SK-N-SH (cell line): ENCODE measurements around the gene PABPC1L. TPM values are rescaled to one million over a fixed set of nuclear protein-coding genes. Genes with fewer than 3 reads are reported as not detected.
A peak's percentile ranks its signal among the peaks of the same experiment; 100 is the strongest.

Experiments
- CTCF ChIA-PET: fragments of 300-600, 350-600 bp; formaldehyde crosslinking; extraction: SDS; loops from one replicate; lab custom pipeline; 2021; lab: Yijun Ruan, JAX
- POLR2A ChIA-PET: fragments of 350-600 bp; sonication (Branson Sonifier 250); formaldehyde crosslinking; extraction: SDS; loops from one replicate; lab custom pipeline; 2020; ENCODE audit warnings: antibody characterized with exemption, inconsistent platforms; lab: Yijun Ruan, JAX
- DNase-seq: peaks from one replicate; pipeline ENCODE4 v3.0.0; 2012
- H2AFZ ChIP-seq: fragments of 200-600 bp; sonication (generic); 2 replicates; pipeline ENCODE4 v1.8.1; 2016; ENCODE audit warnings: antibody characterized with exemption, mild to moderate bottlenecking, low read depth
- H3F3A ChIP-seq: fragments of 200-600 bp; sonication (generic); replicated peaks from 2 replicates; pipeline ENCODE3; 2016; ENCODE audit warnings: antibody characterized with exemption, mild to moderate bottlenecking; ENCODE audit not compliant: insufficient read depth
- H3K27ac ChIP-seq, 2 experiments: fragments of 200-500 bp in 1 of 2; fragments of 200-600 bp in 1 of 2; sonication (Bioruptor generic) in 1 of 2; sonication (generic), shearing (Covaris generic) in 1 of 2; 2 replicates each; pipeline versions ENCODE4 v1.5.1 to v1.6.1; 2014 to 2016; ENCODE audit warnings: low read depth in 2 of 2, inconsistent platforms in 1 of 2, low read length in 1 of 2, mild to moderate bottlenecking in 1 of 2, mixed read lengths in 1 of 2
- H3K27me3 ChIP-seq: fragments of 200-600 bp; sonication (generic), shearing (Covaris generic); 2 replicates; pipeline ENCODE4 v1.6.1; 2016; ENCODE audit warnings: mixed run types; ENCODE audit not compliant: insufficient read depth
- H3K36me3 ChIP-seq, 2 experiments: fragments of 200-500 bp in 1 of 2; fragments of 200-600 bp in 1 of 2; sonication (Bioruptor generic) in 1 of 2; sonication (generic) in 1 of 2; replicated peaks in 1 of 2; 2 replicates each; pipeline versions ENCODE3 to v1.5.1; 2014 to 2016; ENCODE audit warnings: low read length in 1 of 2, mild to moderate bottlenecking in 1 of 2; ENCODE audit not compliant: insufficient read depth in 2 of 2, control insufficient read depth in 1 of 2
- H3K4me1 ChIP-seq, 2 experiments: fragments of 200-500 bp in 1 of 2; fragments of 200-600 bp in 1 of 2; sonication (Bioruptor generic) in 1 of 2; sonication (generic), shearing (Covaris generic) in 1 of 2; 2 replicates each; pipeline versions ENCODE4 v1.5.1 to v1.6.1; 2014 to 2016; ENCODE audit warnings: low read depth in 1 of 2, low read length in 1 of 2, mixed run types in 1 of 2; ENCODE audit not compliant: insufficient read depth in 2 of 2, control insufficient read depth in 1 of 2
- H3K4me2 ChIP-seq: fragments of 200-600 bp; sonication (generic), shearing (Covaris generic); 2 replicates; pipeline ENCODE4 v1.6.1; 2017; ENCODE audit warnings: mixed run types
- H3K4me3 ChIP-seq, 2 experiments: fragments of 200-500 bp in 1 of 2; fragments of 200-600 bp in 1 of 2; sonication (Bioruptor generic) in 1 of 2; sonication (generic), shearing (Covaris generic) in 1 of 2; 2 replicates each; pipeline versions ENCODE4 v1.5.1 to v1.8.1; 2014 to 2016; ENCODE audit warnings: low read depth in 2 of 2, inconsistent platforms in 1 of 2, low read length in 1 of 2, mild to moderate bottlenecking in 1 of 2, mixed read lengths in 1 of 2, moderate library complexity in 1 of 2
- H3K79me2 ChIP-seq: fragments of 200-600 bp; sonication (generic); 2 replicates; pipeline ENCODE4 v1.8.1; 2017; ENCODE audit warnings: mild to moderate bottlenecking; ENCODE audit not compliant: insufficient read depth
- H3K9ac ChIP-seq: fragments of 200-600 bp; sonication (generic); 2 replicates; pipeline ENCODE4 v1.6.1; 2017; ENCODE audit warnings: mixed run types
- H3K9me2 ChIP-seq: fragments of 200-600 bp; sonication (generic); 2 replicates; pipeline ENCODE4 v1.6.1; 2017; ENCODE audit warnings: mixed run types
- H3K9me3 ChIP-seq: fragments of 200-600 bp; sonication (generic); 2 replicates; pipeline ENCODE4 v1.6.1; 2017; ENCODE audit warnings: mixed run types, mild to moderate bottlenecking, moderate library complexity
- H4K20me1 ChIP-seq: fragments of 200-600 bp; sonication (generic); 2 replicates; pipeline ENCODE4 v1.6.1; 2017; ENCODE audit warnings: mild to moderate bottlenecking, mixed run types; ENCODE audit not compliant: insufficient read depth
- FOSL2 ChIP-seq: IDR thresholded peaks from 2 replicates; pipeline ENCODE4 v1.4.0; 2012; ENCODE audit warnings: low read depth, mild to moderate bottlenecking, moderate library complexity, borderline replicate concordance
- GABPA ChIP-seq: IDR thresholded peaks from 2 replicates; pipeline ENCODE4 v1.4.0; 2012; ENCODE audit warnings: low read depth, mild to moderate bottlenecking
- GATA2 ChIP-seq: sonication (generic); formaldehyde crosslinking; IDR thresholded peaks from 2 replicates; pipeline ENCODE4 v1.5.0; 2020; ENCODE audit warnings: mild to moderate bottlenecking, missing genetic modification reagents
- JUND ChIP-seq: IDR thresholded peaks from 2 replicates; pipeline ENCODE4 v1.4.0; 2012
- MXI1 ChIP-seq: IDR thresholded peaks from 2 replicates; pipeline ENCODE4 v1.6.1; 2012; ENCODE audit warnings: mild to moderate bottlenecking, low read depth, low read length, improper control_type of control experiment
- SIN3A ChIP-seq: IDR thresholded peaks from 2 replicates; pipeline ENCODE4 v1.6.1; 2012; ENCODE audit warnings: low read depth, mild to moderate bottlenecking, low read length, moderate library complexity, borderline replicate concordance
- TEAD4 ChIP-seq: IDR thresholded peaks from 2 replicates; pipeline ENCODE4 v1.4.0; 2012; ENCODE audit warnings: mild to moderate bottlenecking, borderline replicate concordance; ENCODE audit not compliant: insufficient read depth
- WGBS: methylation state at CpG from one replicate; pipeline ENCODE4 v1.1.6; 2017; ENCODE audit warnings: low lambda C conversion rate; 5-methylcytosine and 5-hydroxymethylcytosine counted together
- polyA plus RNA-seq, 3 experiments: library from polyadenylated mRNA; depleted of rRNA; stranded (reverse); fragments of >200 nt; gene quantifications; 2 replicates each; pipeline ENCODE4 v1.2.3, GENCODE V29; 2012
- TF ChIP-seq, protein P1 (sequence below): fragments of 200-600 bp; sonication (generic); IDR thresholded peaks from 2 replicates; pipeline ENCODE4 v1.6.1; 2017; ENCODE audit warnings: antibody characterized with exemption, mild to moderate bottlenecking, moderate library complexity

Gene PABPC1L
- polyA plus RNA-seq, 1 of the 3 experiments (the other 2 are of a cell fraction): 205 TPM

DNA sequence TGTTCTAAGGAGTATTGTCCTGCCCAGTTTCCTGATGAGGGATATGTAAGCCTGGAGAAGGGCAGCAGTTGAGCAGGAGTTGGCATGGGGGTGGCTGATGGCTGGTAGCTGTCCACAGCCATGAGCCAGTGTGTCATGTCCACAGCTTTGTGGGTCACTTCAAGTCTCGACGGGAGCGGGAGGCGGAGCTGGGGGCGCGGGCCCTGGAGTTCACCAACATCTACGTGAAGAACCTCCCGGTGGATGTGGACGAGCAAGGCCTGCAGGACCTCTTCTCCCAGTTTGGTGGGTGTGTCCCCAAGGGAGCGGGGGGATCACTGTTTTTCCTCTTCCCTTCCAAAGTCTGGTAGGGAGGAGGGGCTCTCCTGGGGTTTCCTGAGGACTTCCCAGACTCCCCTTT lies 8.9 kb downstream of the PABPC1L start:
- CTCF ChIA-PET: interaction anchor here (0.9 to 1.0 kb wide), 2 partner anchors 22 to 118 kb away, joined by 3 read pairs; no protein-coding TSS in a partner anchor
- no peaks in the 10 kb centered on the region for H3K27me3 ChIP-seq
- no peaks in the 10 kb centered on the region for H3F3A ChIP-seq
- H3K79me2 ChIP-seq: no peaks in the 10 kb centered on the region
- POLR2A ChIA-PET: interaction anchor here (0.6 to 0.9 kb wide), 2 partner anchors 8 to 13 kb away, joined by 3 to 4 read pairs; no protein-coding TSS in a partner anchor
- H3K36me3 ChIP-seq: peaks cover 7 to 44% of the 10 kb centered on the region in 2 experiments
- H2AFZ ChIP-seq: no peak overlapping the region
- no peaks in the 10 kb centered on the region for H3K9me2 ChIP-seq
- no peak overlapping the region for H3K27ac ChIP-seq
- H3K9ac ChIP-seq: no peak overlapping the region
- WGBS: 97% methylated on average over 10 of the region's 10 CpGs
- no peak for DNase-seq
- no peaks in the 10 kb centered on the region for H3K9me3 ChIP-seq
- no peaks in the 10 kb centered on the region for H4K20me1 ChIP-seq
- no peak overlapping the region for H3K4me3 ChIP-seq
- H3K4me1 ChIP-seq: no peaks in the 10 kb centered on the region
- no peak overlapping the region for H3K4me2 ChIP-seq
- TF ChIP-seq FOSL2: no peak
- no peak for TF ChIP-seq TEAD4
- no peak for TF ChIP-seq JUND
- TF ChIP-seq, all 33 proteins: peak for 0

DNA sequence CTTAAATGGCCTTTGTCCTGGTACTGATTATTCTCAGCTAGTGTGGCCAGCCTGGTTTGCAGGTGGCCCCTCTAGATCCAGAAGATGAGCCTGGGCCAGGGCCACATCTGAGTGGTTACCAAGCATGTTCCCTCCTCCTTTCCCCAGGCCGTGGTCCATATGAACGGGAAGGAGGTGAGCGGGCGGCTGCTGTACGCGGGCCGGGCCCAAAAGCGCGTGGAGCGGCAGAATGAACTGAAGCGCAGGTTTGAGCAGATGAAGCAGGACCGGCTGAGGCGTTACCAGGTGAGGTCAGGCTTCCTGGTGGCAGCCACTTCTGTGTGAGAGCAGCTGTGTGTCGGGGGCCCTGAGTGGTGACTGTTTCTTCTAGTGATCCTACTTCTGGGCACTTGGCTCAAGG lies 11.6 kb downstream of the PABPC1L start:
- WGBS: 94% methylated on average over 14 of the region's 14 CpGs
- Histone ChIP-seq H3K9me3 (no peaks in the 10 kb centered on the region), H3K36me3 (peaks cover 14 to 46% of the 10 kb centered on the region in 2 experiments), H3K27ac (no peak overlapping the region), H3K27me3 (no peaks in the 10 kb centered on the region), H4K20me1 (no peaks in the 10 kb centered on the region), H3K79me2 (no peaks in the 10 kb centered on the region), H3F3A (no peaks in the 10 kb centered on the region), H3K9me2 (no peaks in the 10 kb centered on the region), H3K4me3 (no peak overlapping the region), H3K4me2 (no peak overlapping the region), H3K4me1 (no peaks in the 10 kb centered on the region; a peak in 1 of 4 replicates), H2AFZ (no peak overlapping the region), H3K9ac (no peak overlapping the region)
- TF ChIP-seq SIN3A: no peak
- no peak for TF ChIP-seq GABPA
- TF ChIP-seq, protein P1, sequence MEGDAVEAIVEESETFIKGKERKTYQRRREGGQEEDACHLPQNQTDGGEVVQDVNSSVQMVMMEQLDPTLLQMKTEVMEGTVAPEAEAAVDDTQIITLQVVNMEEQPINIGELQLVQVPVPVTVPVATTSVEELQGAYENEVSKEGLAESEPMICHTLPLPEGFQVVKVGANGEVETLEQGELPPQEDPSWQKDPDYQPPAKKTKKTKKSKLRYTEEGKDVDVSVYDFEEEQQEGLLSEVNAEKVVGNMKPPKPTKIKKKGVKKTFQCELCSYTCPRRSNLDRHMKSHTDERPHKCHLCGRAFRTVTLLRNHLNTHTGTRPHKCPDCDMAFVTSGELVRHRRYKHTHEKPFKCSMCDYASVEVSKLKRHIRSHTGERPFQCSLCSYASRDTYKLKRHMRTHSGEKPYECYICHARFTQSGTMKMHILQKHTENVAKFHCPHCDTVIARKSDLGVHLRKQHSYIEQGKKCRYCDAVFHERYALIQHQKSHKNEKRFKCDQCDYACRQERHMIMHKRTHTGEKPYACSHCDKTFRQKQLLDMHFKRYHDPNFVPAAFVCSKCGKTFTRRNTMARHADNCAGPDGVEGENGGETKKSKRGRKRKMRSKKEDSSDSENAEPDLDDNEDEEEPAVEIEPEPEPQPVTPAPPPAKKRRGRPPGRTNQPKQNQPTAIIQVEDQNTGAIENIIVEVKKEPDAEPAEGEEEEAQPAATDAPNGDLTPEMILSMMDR: no peak
- ChIA-PET CTCF (no interaction called here), POLR2A (no interaction called here)
- no peak for DNase-seq

DNA sequence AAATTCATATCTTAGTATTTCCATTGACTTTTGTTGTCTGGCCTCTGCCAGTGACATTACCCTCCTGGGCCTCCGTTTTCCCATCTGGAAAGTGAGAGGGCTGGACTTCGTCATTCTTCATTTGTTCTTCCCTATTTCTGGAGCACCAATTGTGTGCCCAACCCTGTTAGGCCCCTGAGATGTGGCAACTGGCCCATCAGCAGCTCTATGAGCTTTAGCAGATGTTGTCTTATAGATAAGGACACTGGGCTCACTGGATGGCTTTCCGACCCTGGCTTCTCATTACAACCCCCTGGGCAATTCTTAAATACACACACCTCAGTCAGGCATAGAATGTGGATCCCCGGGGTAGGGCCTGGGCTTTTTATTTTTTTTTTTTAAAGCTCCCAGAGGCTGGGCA lies 14.7 kb downstream of the PABPC1L start:
- no peak overlapping the region for H3K4me2 ChIP-seq
- WGBS: 83% methylated on average over 4 of the region's 4 CpGs

More for the DNA sequence above, 14.7 kb downstream of the PABPC1L start:
- Histone ChIP-seq H3K9ac (no peak overlapping the region), H3F3A (no peaks in the 10 kb centered on the region), H4K20me1 (no peaks in the 10 kb centered on the region), H3K4me1 (no peaks in the 10 kb centered on the region; a peak in 1 of 4 replicates), H2AFZ (no peak overlapping the region), H3K27ac (no peak overlapping the region), H3K9me3 (no peaks in the 10 kb centered on the region), H3K9me2 (no peaks in the 10 kb centered on the region), H3K36me3 (peaks cover 6 to 31% of the 10 kb centered on the region in 2 experiments), H3K79me2 (no peaks in the 10 kb centered on the region), H3K27me3 (no peaks in the 10 kb centered on the region), H3K4me3 (no peak overlapping the region)
- DNase-seq: peak; percentile 48
- POLR2A ChIA-PET: no interaction called here
- CTCF ChIA-PET: interaction anchor here (1.3 kb wide), 2 partner anchors 12 to 25 kb away, joined by 3 to 4 read pairs; no protein-coding TSS in a partner anchor
- TF ChIP-seq GATA2 (peak; percentile 46; the same call in 1 of the 2 replicates), MXI1 (no peak)
